Activated CD4-positive, alpha-beta memory T cell treated with anti-CD3 and anti-CD28 coated beads for 36 hours (primary cell): ENCODE measurements around the gene TBRG4. TPM values are rescaled to one million over a fixed set of nuclear protein-coding genes. Genes with fewer than 3 reads are reported as not detected.
A peak's percentile ranks its signal among the peaks of the same experiment; 100 is the strongest.

Source experiments
- CTCF ChIA-PET: fragments of 350-600 bp; sonication (Branson Sonifier 250); formaldehyde crosslinking; loops from one replicate; lab custom pipeline; 2021; ENCODE audit warnings: antibody characterized with exemption, inconsistent platforms; lab: Charles Lee
- POLR2A ChIA-PET: fragments of 350-600 bp; sonication (Branson Sonifier 250); formaldehyde crosslinking; loops from one replicate; lab custom pipeline; 2021; ENCODE audit warnings: antibody characterized with exemption; lab: Charles Lee
- DNase-seq: peaks from one replicate; pipeline ENCODE4 v3.0.0-alpha.2; 2020
- H3K27ac Mint-ChIP-seq: one replicate; pipeline ENCODE4 v1.8.0; 2021; ENCODE audit warnings: mixed read lengths
- H3K27me3 Mint-ChIP-seq: one replicate; pipeline ENCODE4 v1.8.0; 2021; ENCODE audit warnings: mixed read lengths
- H3K36me3 Mint-ChIP-seq: one replicate; pipeline ENCODE4 v1.8.0; 2021; ENCODE audit warnings: mixed read lengths
- H3K4me1 Mint-ChIP-seq: one replicate; pipeline ENCODE4 v1.8.0; 2021; ENCODE audit warnings: low read depth, mixed read lengths
- H3K4me3 Mint-ChIP-seq: one replicate; pipeline ENCODE4 v1.8.0; 2021; ENCODE audit warnings: mild to moderate bottlenecking, mixed read lengths
- H3K9me3 Mint-ChIP-seq: one replicate; pipeline ENCODE4 v1.8.0; 2021; ENCODE audit warnings: mixed read lengths
- intact Hi-C: fragments of 100-400 bp; cut with micrococcal nuclease; formaldehyde crosslinking; loops from one replicate; pipeline ENCODE4 v1.15.1; 2023
- total RNA-seq, 2 experiments: library from RNA; stranded (reverse); gene quantifications; one replicate each; pipeline ENCODE4 v1.2.3, GENCODE V29; 2021

Gene TBRG4
- total RNA-seq, 2 experiments from 2014 or later = 135 to 137 TPM

GRCh38 chr7:45074528-45075354 lies 36.8 kb downstream of the TBRG4 start:
- H3K27ac Mint-ChIP-seq = peak overlapping the region; percentile 31
- peaks cover 31% of the 10 kb centered on the region for H3K36me3 Mint-ChIP-seq
- H3K27me3 Mint-ChIP-seq = no peaks in the 10 kb centered on the region
- H3K4me3 Mint-ChIP-seq = no peak overlapping the region
- intact Hi-C loops = no loop called here
- POLR2A ChIA-PET = no interaction called here
- CTCF ChIA-PET = no interaction called here
- DNase-seq = no peak
- H3K9me3 Mint-ChIP-seq = no peaks in the 10 kb centered on the region
- peaks cover 7% of the 10 kb centered on the region for H3K4me1 Mint-ChIP-seq

GRCh38 chr7:45073786-45074527 lies 37.5 kb downstream of the TBRG4 start:
- Mint-ChIP-seq H3K9me3 (no peaks in the 10 kb centered on the region), H3K36me3 (peaks cover 37% of the 10 kb centered on the region), H3K27me3 (no peaks in the 10 kb centered on the region), H3K27ac (no peak overlapping the region), H3K4me1 (peaks cover 7% of the 10 kb centered on the region), H3K4me3 (no peak overlapping the region)
- ChIA-PET CTCF (no interaction called here), POLR2A (no interaction called here)
- DNase-seq = no peak
- intact Hi-C loops = no loop called here

- peak overlapping the region; percentile 14 for H3K27ac Mint-ChIP-seq
- peaks cover 7% of the 10 kb centered on the region for H3K4me1 Mint-ChIP-seq
- peaks cover 44% of the 10 kb centered on the region for H3K36me3 Mint-ChIP-seq
- no peaks in the 10 kb centered on the region for H3K27me3 Mint-ChIP-seq
- ChIA-PET CTCF (interaction anchor here (1.0 kb wide), 1 partner anchor 59 kb away, joined by 4 read pairs; no protein-coding TSS in a partner anchor), POLR2A (no interaction called here)
- no peaks in the 10 kb centered on the region for H3K9me3 Mint-ChIP-seq
- H3K4me3 Mint-ChIP-seq = no peak overlapping the region
- intact Hi-C loops = no loop called here
- no peak for DNase-seq
Measured at GRCh38 chr7:45073031-45073785, 38.3 kb downstream of the TBRG4 start.

- DNase-seq = no peak
- Mint-ChIP-seq H3K36me3 (peaks cover 44% of the 10 kb centered on the region), H3K27me3 (no peaks in the 10 kb centered on the region), H3K9me3 (no peaks in the 10 kb centered on the region), H3K4me3 (no peak overlapping the region), H3K27ac (peak overlapping the region; percentile 14), H3K4me1 (peaks cover 7% of the 10 kb centered on the region)
- POLR2A ChIA-PET = no interaction called here
- intact Hi-C loops = no loop called here
- CTCF ChIA-PET = interaction anchor here (1.0 to 2.5 kb wide), 2 partner anchors 58 to 99 kb away, joined by 4 to 9 read pairs; no protein-coding TSS in a partner anchor
Measured at GRCh38 chr7:45072131-45073030, 39.1 kb downstream of the TBRG4 start.

- no peaks in the 10 kb centered on the region for H3K27me3 Mint-ChIP-seq
- no peak for DNase-seq
- intact Hi-C loops = no loop called here
- CTCF ChIA-PET = interaction anchor here (2.5 kb wide), 1 partner anchor 98 kb away, joined by 9 read pairs; no protein-coding TSS in a partner anchor
- no peak overlapping the region for H3K4me3 Mint-ChIP-seq
- H3K4me1 Mint-ChIP-seq = peaks cover 7% of the 10 kb centered on the region
- POLR2A ChIA-PET = no interaction called here
- H3K27ac Mint-ChIP-seq = no peak overlapping the region
- peaks cover 44% of the 10 kb centered on the region for H3K36me3 Mint-ChIP-seq
- H3K9me3 Mint-ChIP-seq = no peaks in the 10 kb centered on the region
Measured at GRCh38 chr7:45071528-45071927, 40.0 kb downstream of the TBRG4 start.

GRCh38 chr7:45070254-45070642 lies 41.2 kb downstream of the TBRG4 start:
- Mint-ChIP-seq H3K27me3 (no peaks in the 10 kb centered on the region), H3K36me3 (peaks cover 45% of the 10 kb centered on the region), H3K27ac (no peak overlapping the region), H3K9me3 (no peaks in the 10 kb centered on the region), H3K4me3 (no peak overlapping the region), H3K4me1 (peaks cover 7% of the 10 kb centered on the region)
- CTCF ChIA-PET = interaction anchor here (2.5 kb wide), 1 partner anchor 97 kb away, joined by 9 read pairs; no protein-coding TSS in a partner anchor
- no peak for DNase-seq
- intact Hi-C loops = no loop called here
- POLR2A ChIA-PET = no interaction called here

- ChIA-PET CTCF (interaction anchor here (0.7 to 2.5 kb wide), 2 partner anchors 97 to 218 kb away, joined by 3 to 9 read pairs; no protein-coding TSS in a partner anchor), POLR2A (no interaction called here)
- Mint-ChIP-seq H3K27me3 (no peaks in the 10 kb centered on the region), H3K27ac (peak overlapping the region; percentile 45), H3K36me3 (peaks cover 45% of the 10 kb centered on the region), H3K9me3 (no peaks in the 10 kb centered on the region), H3K4me1 (peaks cover 7% of the 10 kb centered on the region), H3K4me3 (no peak overlapping the region)
- no peak for DNase-seq
- intact Hi-C loops = no loop called here
Measured at GRCh38 chr7:45069444-45070253, 41.8 kb downstream of the TBRG4 start.

- POLR2A ChIA-PET = no interaction called here
- peak overlapping the region; percentile 28 for H3K27ac Mint-ChIP-seq
Measured at GRCh38 chr7:45068236-45069023, 43.1 kb downstream of the TBRG4 start.

GRCh38 chr7:45067582-45067981 lies 43.9 kb downstream of the TBRG4 start:
- H3K9me3 Mint-ChIP-seq = no peaks in the 10 kb centered on the region
- H3K4me3 Mint-ChIP-seq = no peak overlapping the region
- intact Hi-C loops = no loop called here
- H3K27me3 Mint-ChIP-seq = no peaks in the 10 kb centered on the region
- no peak for DNase-seq
- no peak overlapping the region for H3K27ac Mint-ChIP-seq
- H3K4me1 Mint-ChIP-seq = peaks cover 2% of the 10 kb centered on the region
- peaks cover 43% of the 10 kb centered on the region for H3K36me3 Mint-ChIP-seq
- ChIA-PET CTCF (interaction anchor here (0.6 to 2.1 kb wide), 2 partner anchors 68 to 94 kb away, joined by 3 to 7 read pairs; no protein-coding TSS in a partner anchor), POLR2A (no interaction called here)

More at GRCh38 chr7:45068236-45069023, 43.1 kb downstream of the TBRG4 start:
- CTCF ChIA-PET = interaction anchor here (2.1 kb wide), 1 partner anchor 68 kb away, joined by 7 read pairs; no protein-coding TSS in a partner anchor
- H3K9me3 Mint-ChIP-seq = no peaks in the 10 kb centered on the region
- H3K27me3 Mint-ChIP-seq = no peaks in the 10 kb centered on the region
- DNase-seq = no peak
- H3K4me1 Mint-ChIP-seq = peaks cover 7% of the 10 kb centered on the region
- no peak overlapping the region for H3K4me3 Mint-ChIP-seq
- peaks cover 48% of the 10 kb centered on the region for H3K36me3 Mint-ChIP-seq
- intact Hi-C loops = no loop called here

- CTCF ChIA-PET = no interaction called here
- no peak overlapping the region for H3K4me3 Mint-ChIP-seq
- no peaks in the 10 kb centered on the region for H3K27me3 Mint-ChIP-seq
- H3K4me1 Mint-ChIP-seq = peaks cover 9% of the 10 kb centered on the region
- intact Hi-C loops = no loop called here
- DNase-seq = no peak
- no peaks in the 10 kb centered on the region for H3K9me3 Mint-ChIP-seq
- peaks cover 48% of the 10 kb centered on the region for H3K36me3 Mint-ChIP-seq
- no peak overlapping the region for H3K27ac Mint-ChIP-seq
- POLR2A ChIA-PET = no interaction called here
Measured at GRCh38 chr7:45066409-45066808, 45.1 kb downstream of the TBRG4 start.
